DMS53 treated with DMSO at 0.1 percent for 48 hours (cell line): Measurements from ENCODE around the gene SLC25A53.
"Not testable (repeated sequence)": the region's sequence is repeated elsewhere in the genome, so short reads cannot be mapped to it uniquely, and the experiment has no call there.

Experiments
- DNase-seq: peaks from one replicate; lab custom pipeline; 2025; ENCODE audit not compliant: unreplicated experiment; lab: John Stamatoyannopoulos, UW

SLC25A53 gene

GRCh38 chrX:104075778-104076445, 80.9 kb downstream of the SLC25A53 start, which contains the start of gene TMSB15C:
TMSB15C (minus strand) TSS chrX:104076236.
- not testable (repeated sequence) for DNase-seq

- DNase-seq, result not testable (repeated sequence)
These were observed 94.2 kb downstream of the SLC25A53 start for GRCh38 chrX:104062636-104063035.

- DNase-seq, result not testable (repeated sequence)
These were observed 101.9 kb downstream of the SLC25A53 start for GRCh38 chrX:104054956-104055355.
